Measurements from ENCODE around the gene NR1D2.
A peak's percentile ranks its signal among the peaks of the same experiment; 100 is the strongest.

The NR1D2 gene

GRCh38 chr3:23968463-23969184 lies 23.5 kb downstream of the NR1D2 start:
- DNase-seq, result no peak

GRCh38 chr3:23969393-23969792 lies 24.3 kb downstream of the NR1D2 start:
- no peak for DNase-seq

- no peak for DNase-seq
Observed at GRCh38 chr3:23971684-23972083, 26.6 kb downstream of the NR1D2 start.

- DNase-seq, result no peak
Observed at GRCh38 chr3:23976555-23976954, 31.5 kb downstream of the NR1D2 start.

- no peak for DNase-seq
Observed at GRCh38 chr3:23979569-23979968, 34.5 kb downstream of the NR1D2 start.

GRCh38 chr3:23981136-23981535 lies 36.0 kb downstream of the NR1D2 start:
- no peak for DNase-seq

GRCh38 chr3:23981955-23982354 lies 36.9 kb downstream of the NR1D2 start:
- DNase-seq, result no peak

GRCh38 chr3:23984934-23985333 lies 39.8 kb downstream of the NR1D2 start:
- no peak for DNase-seq

- no peak for DNase-seq
Observed at GRCh38 chr3:23985747-23986544, 40.9 kb downstream of the NR1D2 start.

GRCh38 chr3:23987356-23987755 lies 42.3 kb downstream of the NR1D2 start:
- DNase-seq, result no peak

GRCh38 chr3:23991306-23991682 lies 46.2 kb downstream of the NR1D2 start:
- DNase-seq, result no peak

GRCh38 chr3:23991683-23992628 lies 46.9 kb downstream of the NR1D2 start:
- peak; percentile 54 for DNase-seq

GRCh38 chr3:23993556-23994243 lies 48.6 kb downstream of the NR1D2 start:
- DNase-seq, result no peak

GRCh38 chr3:23994244-23994569 lies 49.1 kb downstream of the NR1D2 start:
- DNase-seq, result no peak

- DNase-seq, result no peak
Observed at GRCh38 chr3:23995219-23995618, 50.1 kb downstream of the NR1D2 start.

- no peak for DNase-seq
Observed at GRCh38 chr3:23996095-23996524, 51.0 kb downstream of the NR1D2 start.

- DNase-seq, result peak; percentile 91
Observed at GRCh38 chr3:23999012-23999641, 54.0 kb downstream of the NR1D2 start.

GRCh38 chr3:24002129-24002528 lies 57.0 kb downstream of the NR1D2 start:
- no peak for DNase-seq

- no peak for DNase-seq
Observed at GRCh38 chr3:24003466-24003865, 58.4 kb downstream of the NR1D2 start.

GRCh38 chr3:24004171-24004938 lies 59.3 kb downstream of the NR1D2 start:
- DNase-seq, result no peak

GRCh38 chr3:24005669-24006068 lies 60.6 kb downstream of the NR1D2 start:
- no peak for DNase-seq

All from eye (tissue), 1 donor.